Activated CD8-positive, alpha-beta T cell treated with anti-CD3 and anti-CD28 coated beads for 36 hours (primary cell): ENCODE results near the gene IL36A. TPM values are rescaled to one million over a fixed set of nuclear protein-coding genes. Genes with fewer than 3 reads are reported as not detected.

Experiments
- ATAC-seq: fragments of 200-7000 bp; cut with Tn5 transposase; one replicate; pipeline ENCODE4 v1.10.0; 2021; ENCODE audit warnings: mild to moderate bottlenecking, moderate library complexity
- CTCF ChIA-PET: fragments of 350-600 bp; sonication (Branson Sonifier 250); formaldehyde crosslinking; loops from one replicate; lab custom pipeline; 2021; ENCODE audit warnings: antibody characterized with exemption; lab: Charles Lee
- POLR2A ChIA-PET: fragments of 350-600 bp; sonication (Branson Sonifier 250); formaldehyde crosslinking; loops from one replicate; lab custom pipeline; 2021; ENCODE audit warnings: antibody characterized with exemption; lab: Charles Lee
- DNase-seq: peaks from one replicate; pipeline ENCODE4 v3.0.0-alpha.2; 2020
- H3K27ac Mint-ChIP-seq: one replicate; pipeline ENCODE4 v1.8.0; 2021; ENCODE audit warnings: mild to moderate bottlenecking, mixed read lengths
- H3K27me3 Mint-ChIP-seq: one replicate; pipeline ENCODE4 v1.8.0; 2021; ENCODE audit warnings: mixed read lengths
- H3K36me3 Mint-ChIP-seq: one replicate; pipeline ENCODE4 v1.8.0; 2021; ENCODE audit warnings: low read depth, mixed read lengths
- H3K4me1 Mint-ChIP-seq: one replicate; pipeline ENCODE4 v1.8.0; 2021; ENCODE audit warnings: low read depth, mixed read lengths
- H3K4me3 Mint-ChIP-seq: one replicate; pipeline ENCODE4 v1.8.0; 2021; ENCODE audit warnings: mild to moderate bottlenecking, moderate library complexity, mixed read lengths
- H3K9me3 Mint-ChIP-seq: one replicate; pipeline ENCODE4 v1.8.0; 2021; ENCODE audit warnings: mixed read lengths
- CTCF ChIP-seq: fragments of 200-600 bp; IDR thresholded peaks from one replicate; pipeline ENCODE4 v1.8.0; 2022; ENCODE audit warnings: antibody characterized with exemption, mild to moderate bottlenecking
- intact Hi-C: fragments of 100-400 bp; cut with micrococcal nuclease; formaldehyde crosslinking; loops from one replicate; pipeline ENCODE4 v1.10.0; 2022
- total RNA-seq, 2 experiments: library from RNA; stranded (reverse); gene quantifications; one replicate each; pipeline ENCODE4 v1.2.3, GENCODE V29; 2021

Gene IL36A
- total RNA-seq, 2 experiments from 2014 or later: not detected

- no peak for ATAC-seq
- ChIA-PET CTCF (interaction anchor here (1.1 kb wide), 1 partner anchor 55 kb away, joined by 3 read pairs; no protein-coding TSS in a partner anchor), POLR2A (interaction anchor here (2.6 kb wide), 1 partner anchor 11 kb away, joined by 12 read pairs; no protein-coding TSS in a partner anchor)
- Mint-ChIP-seq H3K4me3 (peak overlapping the region; percentile 13), H3K27me3 (no peaks in the 10 kb centered on the region), H3K4me1 (peaks cover 34% of the 10 kb centered on the region), H3K9me3 (peaks cover 32% of the 10 kb centered on the region), H3K36me3 (peaks cover 6% of the 10 kb centered on the region), H3K27ac (peak overlapping the region; percentile 47)
- no peak for TF ChIP-seq CTCF
- intact Hi-C loops: no loop called here
- no peak for DNase-seq
Measured at GRCh38 chr2:112997151-112997550, 8.1 kb upstream of the IL36A start.

GRCh38 chr2:113000436-113000835 lies 4.8 kb upstream of the IL36A start:
- intact Hi-C loops: no loop called here
- DNase-seq (no peak), ATAC-seq (no peak)
- Mint-ChIP-seq H3K4me3 (no peak overlapping the region), H3K27ac (no peak overlapping the region), H3K4me1 (peaks cover 21% of the 10 kb centered on the region), H3K9me3 (peaks cover 25% of the 10 kb centered on the region), H3K27me3 (no peaks in the 10 kb centered on the region), H3K36me3 (peaks cover 6% of the 10 kb centered on the region)
- TF ChIP-seq CTCF: no peak
- POLR2A ChIA-PET: interaction anchor here (1.2 kb wide), 1 partner anchor 57 kb away, joined by 3 read pairs; no protein-coding TSS in a partner anchor
- CTCF ChIA-PET: no interaction called here

GRCh38 chr2:113002677-113003076 lies 2.6 kb upstream of the IL36A start:
- H3K4me1 Mint-ChIP-seq: peaks cover under 1% of the 10 kb centered on the region
- no peaks in the 10 kb centered on the region for H3K27me3 Mint-ChIP-seq
- H3K27ac Mint-ChIP-seq: no peak overlapping the region
- ChIA-PET POLR2A (interaction anchor here (0.7 to 1.0 kb wide), 2 partner anchors 18 to 24 kb away, joined by 3 read pairs; no protein-coding TSS in a partner anchor), CTCF (interaction anchor here (1.4 to 1.7 kb wide), 2 partner anchors 17 to 42 kb away, joined by 4 to 6 read pairs; no protein-coding TSS in a partner anchor)
- no peak for DNase-seq
- H3K36me3 Mint-ChIP-seq: peaks cover 6% of the 10 kb centered on the region
- ATAC-seq: no peak
- H3K9me3 Mint-ChIP-seq: peaks cover 25% of the 10 kb centered on the region
- intact Hi-C loops: no loop called here
- no peak overlapping the region for H3K4me3 Mint-ChIP-seq
- no peak for TF ChIP-seq CTCF

- DNase-seq (no peak), ATAC-seq (no peak)
- Mint-ChIP-seq H3K27ac (no peak overlapping the region), H3K36me3 (no peaks in the 10 kb centered on the region), H3K27me3 (no peaks in the 10 kb centered on the region), H3K4me3 (no peak overlapping the region), H3K9me3 (no peaks in the 10 kb centered on the region), H3K4me1 (peaks cover 10% of the 10 kb centered on the region)
- CTCF ChIA-PET: no interaction called here
- no peak for TF ChIP-seq CTCF
- POLR2A ChIA-PET: no interaction called here
- intact Hi-C loops: no loop called here
Measured at GRCh38 chr2:113007250-113007649, 2.0 kb downstream of the IL36A start.

GRCh38 chr2:113009622-113010021 lies 4.4 kb downstream of the IL36A start:
- CTCF ChIA-PET: no interaction called here
- no peaks in the 10 kb centered on the region for H3K27me3 Mint-ChIP-seq
- intact Hi-C loops: no loop called here

More at GRCh38 chr2:113009622-113010021, 4.4 kb downstream of the IL36A start:
- TF ChIP-seq CTCF: no peak
- Mint-ChIP-seq H3K36me3 (no peaks in the 10 kb centered on the region), H3K4me3 (no peak overlapping the region), H3K4me1 (peaks cover 10% of the 10 kb centered on the region), H3K9me3 (no peaks in the 10 kb centered on the region), H3K27ac (no peak overlapping the region)
- ATAC-seq (no peak), DNase-seq (no peak)
- POLR2A ChIA-PET: interaction anchor here (0.7 to 1.2 kb wide), 3 partner anchors 17 to 65 kb away, joined by 3 to 4 read pairs (median 3); no protein-coding TSS in a partner anchor
